ENCODE data around the gene AFTPH. TPM values are rescaled to one million over a fixed set of nuclear protein-coding genes. Genes with fewer than 3 reads are reported as not detected.

Gene AFTPH
- total RNA-seq, 4 donors from 2014 or later: 30.3 to 52.8 (median 43.8) TPM

DNA sequence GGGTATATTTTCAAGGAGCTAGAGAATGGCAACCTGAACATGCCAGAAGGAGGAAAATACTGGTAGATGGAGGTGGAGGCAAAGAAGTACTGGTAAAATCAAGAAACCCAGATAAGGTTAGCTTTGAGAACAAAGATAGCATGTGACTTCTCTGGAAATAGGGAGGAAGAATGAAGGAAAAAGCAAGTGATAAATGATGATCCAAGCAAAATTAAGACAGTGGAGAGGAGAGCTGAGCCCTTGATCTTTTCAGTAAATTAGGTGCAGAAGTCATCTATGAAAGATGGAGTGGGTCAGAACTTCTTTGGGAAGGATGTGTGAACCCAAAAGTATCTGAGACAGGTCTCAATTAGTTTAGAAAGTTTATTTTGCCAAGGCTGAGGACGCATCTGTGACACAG, 25.7 kb upstream of the AFTPH start:
- DNase-seq: no peak
- intact Hi-C loops (cut with DNase I): no loop called here
- Histone ChIP-seq H3K27ac (no peak overlapping the region), H3K27me3 (peaks cover 0 to 17% (median 0%) of the 10 kb centered on the region in 4 donors), H3K4me3 (no peak overlapping the region), H3K9me3 (no peaks in the 10 kb centered on the region), H3K4me1 (no peaks in the 10 kb centered on the region), H3K36me3 (no peaks in the 10 kb centered on the region)
- WGBS, 2 donors: 75 to 88% methylated on average over 1 of the region's 1 CpG
- TF ChIP-seq POLR2A (IDR thresholded peaks at IDR 0.05): no peak
- TF ChIP-seq, protein P1, sequence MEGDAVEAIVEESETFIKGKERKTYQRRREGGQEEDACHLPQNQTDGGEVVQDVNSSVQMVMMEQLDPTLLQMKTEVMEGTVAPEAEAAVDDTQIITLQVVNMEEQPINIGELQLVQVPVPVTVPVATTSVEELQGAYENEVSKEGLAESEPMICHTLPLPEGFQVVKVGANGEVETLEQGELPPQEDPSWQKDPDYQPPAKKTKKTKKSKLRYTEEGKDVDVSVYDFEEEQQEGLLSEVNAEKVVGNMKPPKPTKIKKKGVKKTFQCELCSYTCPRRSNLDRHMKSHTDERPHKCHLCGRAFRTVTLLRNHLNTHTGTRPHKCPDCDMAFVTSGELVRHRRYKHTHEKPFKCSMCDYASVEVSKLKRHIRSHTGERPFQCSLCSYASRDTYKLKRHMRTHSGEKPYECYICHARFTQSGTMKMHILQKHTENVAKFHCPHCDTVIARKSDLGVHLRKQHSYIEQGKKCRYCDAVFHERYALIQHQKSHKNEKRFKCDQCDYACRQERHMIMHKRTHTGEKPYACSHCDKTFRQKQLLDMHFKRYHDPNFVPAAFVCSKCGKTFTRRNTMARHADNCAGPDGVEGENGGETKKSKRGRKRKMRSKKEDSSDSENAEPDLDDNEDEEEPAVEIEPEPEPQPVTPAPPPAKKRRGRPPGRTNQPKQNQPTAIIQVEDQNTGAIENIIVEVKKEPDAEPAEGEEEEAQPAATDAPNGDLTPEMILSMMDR (IDR thresholded peaks at IDR 0.05): no peak

GRCh38 chr2:64500549-64500948, 23.6 kb upstream of the AFTPH start:
- Histone ChIP-seq H3K36me3 (no peaks in the 10 kb centered on the region), H3K27me3 (peaks cover 0 to 17% (median 0%) of the 10 kb centered on the region in 4 donors), H3K9me3 (no peaks in the 10 kb centered on the region), H3K27ac (no peak overlapping the region), H3K4me1 (peaks cover 0 to 8% (median 0%) of the 10 kb centered on the region in 3 donors), H3K4me3 (no peak overlapping the region)
- no peak for DNase-seq
- TF ChIP-seq, protein P1 (IDR thresholded peaks at IDR 0.05): no peak
- TF ChIP-seq POLR2A (IDR thresholded peaks at IDR 0.05): no peak
- intact Hi-C loops (cut with DNase I): no loop called here
- 78 to 89% methylated on average over 3 to 5 of the region's 5 CpGs for whole genome bisulfite sequencing, 2 donors

- 71 to 89% methylated on average over 1 of the region's 1 CpG for WGBS, 2 donors
- Histone ChIP-seq H3K9me3 (no peaks in the 10 kb centered on the region), H3K4me3 (no peak overlapping the region), H3K27ac (no peak overlapping the region), H3K4me1 (peaks cover 0 to 8% (median 0%) of the 10 kb centered on the region in 3 donors), H3K36me3 (no peaks in the 10 kb centered on the region), H3K27me3 (peaks cover 0 to 13% (median 0%) of the 10 kb centered on the region in 4 donors)
- DNase-seq: no peak
- intact Hi-C loops (cut with DNase I): no loop called here
- TF ChIP-seq POLR2A (IDR thresholded peaks at IDR 0.05): no peak
- TF ChIP-seq, protein P1 (IDR thresholded peaks at IDR 0.05): no peak
Measured at GRCh38 chr2:64501946-64502345, 22.2 kb upstream of the AFTPH start.

GRCh38 chr2:64502860-64503259, 21.3 kb upstream of the AFTPH start:
- no peaks in the 10 kb centered on the region for H3K9me3 ChIP-seq
- peaks cover 0 to 8% (median 0%) of the 10 kb centered on the region in 3 donors for H3K4me1 ChIP-seq
- intact Hi-C loops (cut with DNase I): no loop called here
- no peak for DNase-seq
- no peak for TF ChIP-seq POLR2A (IDR thresholded peaks at IDR 0.05)
- TF ChIP-seq, protein P1 (IDR thresholded peaks at IDR 0.05): no peak
- H3K27me3 ChIP-seq: peaks cover 0 to 5% (median 0%) of the 10 kb centered on the region in 4 donors
- WGBS, 2 donors: 72 to 90% methylated on average over 4 of the region's 4 CpGs
- no peaks in the 10 kb centered on the region for H3K36me3 ChIP-seq
- no peak overlapping the region for H3K4me3 ChIP-seq
- no peak overlapping the region for H3K27ac ChIP-seq

GRCh38 chr2:64504774-64505720, 19.1 kb upstream of the AFTPH start:
- Histone ChIP-seq H3K4me1 (peaks cover 0 to 8% (median 0%) of the 10 kb centered on the region in 3 donors), H3K27me3 (peaks cover 0 to 2% (median 0%) of the 10 kb centered on the region in 4 donors), H3K4me3 (no peak overlapping the region), H3K27ac (no peak overlapping the region), H3K9me3 (no peaks in the 10 kb centered on the region), H3K36me3 (no peaks in the 10 kb centered on the region)
- intact Hi-C loops (cut with DNase I): no loop called here
- TF ChIP-seq, protein P1 (IDR thresholded peaks at IDR 0.05): no peak
- no peak for TF ChIP-seq POLR2A (IDR thresholded peaks at IDR 0.05)
- WGBS, 2 donors: 68 to 72% methylated on average over 14 to 16 of the region's 16 CpGs
- no peak for DNase-seq

All from esophagus squamous epithelium (tissue), 5 donors.